ENCODE results near the gene ADM2. TPM values are rescaled to one million over a fixed set of nuclear protein-coding genes. Genes with fewer than 3 reads are reported as not detected.

The ADM2 gene
- total and polyA plus RNA-seq, 2 of the 13 experiments (the other 11 are each of a cell fraction or from before 2014, with no cell fraction given), result 1.2 to 3.0 TPM

DNA sequence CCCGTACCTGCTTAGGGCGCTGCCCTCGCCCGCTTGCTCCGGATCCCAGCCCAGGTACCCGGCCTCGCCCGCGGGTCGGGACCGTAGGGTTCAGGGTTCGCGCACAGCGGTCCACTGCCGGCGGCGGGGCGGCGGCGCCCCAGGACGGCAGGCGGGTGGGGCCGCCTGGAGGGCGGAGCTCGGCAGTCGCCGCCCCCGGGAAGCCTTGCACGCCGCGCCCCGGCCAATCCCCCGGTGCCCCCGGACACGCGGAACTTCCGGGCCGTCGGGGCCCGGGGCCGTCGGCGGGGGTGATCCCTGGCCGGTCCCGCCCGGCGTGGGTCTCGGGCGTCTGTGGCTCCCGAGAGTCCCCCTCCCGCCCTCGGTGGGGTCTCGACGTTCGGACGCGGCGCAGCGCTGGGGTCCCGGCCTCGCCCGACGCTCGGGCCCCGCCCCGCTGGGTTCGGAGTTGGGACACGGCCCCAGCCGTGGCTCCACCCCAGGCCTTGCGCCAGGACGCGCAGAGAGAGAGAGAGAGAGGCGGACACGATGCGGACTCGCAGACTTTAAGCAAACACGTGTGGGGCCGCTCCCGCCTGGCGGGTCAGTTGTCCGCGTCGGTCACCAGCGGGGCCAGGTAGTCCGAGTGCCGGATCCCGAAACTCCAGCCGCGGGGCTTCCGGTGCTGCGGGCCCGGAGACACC, 48.7 kb downstream of the ADM2 start, which contains the start of gene TYMP (continued):
- TF ChIP-seq KLF13 (CRISPR knock-in tag; IDR thresholded peaks at IDR 0.05) (no peak), TMF1 (CRISPR knock-in tag; IDR thresholded peaks at IDR 0.05; ENCODE audit: low read depth) (no peak; the same call in 1 of the 2 replicates), ARID2 (CRISPR knock-in tag; IDR thresholded peaks at IDR 0.05; ENCODE audit: borderline replicate concordance) (no peak), MXD4 (CRISPR knock-in tag; IDR thresholded peaks at IDR 0.05) (0 out of 2 replicates have a peak, but pooled peaks have one; percentile 36), ZNF335 (CRISPR knock-in tag; IDR thresholded peaks at IDR 0.05) (no peak), TCF7L2 (IDR thresholded peaks at IDR 0.05; ENCODE audit: low read depth, low read length) (no peak), PHF20 (CRISPR knock-in tag; IDR thresholded peaks at IDR 0.05) (peak; percentile 65; the same call in 1 of the 2 replicates), SMAD1 (CRISPR knock-in tag; IDR thresholded peaks at IDR 0.05; ENCODE audit: borderline replicate concordance, low read depth) (no peak; the same call in 1 of the 2 replicates), HNF4A (CRISPR knock-in tag; IDR thresholded peaks at IDR 0.05) (peak; percentile 12; the same call in 1 of the 2 replicates), ZNF12 (CRISPR knock-in tag; IDR thresholded peaks at IDR 0.05) (peak; percentile 40; the same call in 1 of the 2 replicates), RELA (CRISPR knock-in tag; IDR thresholded peaks at IDR 0.05) (no peak)
- TF ChIP-seq, protein P1, sequence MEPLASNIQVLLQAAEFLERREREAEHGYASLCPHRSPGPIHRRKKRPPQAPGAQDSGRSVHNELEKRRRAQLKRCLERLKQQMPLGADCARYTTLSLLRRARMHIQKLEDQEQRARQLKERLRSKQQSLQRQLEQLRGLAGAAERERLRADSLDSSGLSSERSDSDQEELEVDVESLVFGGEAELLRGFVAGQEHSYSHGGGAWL (CRISPR knock-in tag; IDR thresholded peaks at IDR 0.05), result 0 out of 2 replicates have a peak, but pooled peaks have one; percentile 22
- TF ChIP-seq, protein P2, sequence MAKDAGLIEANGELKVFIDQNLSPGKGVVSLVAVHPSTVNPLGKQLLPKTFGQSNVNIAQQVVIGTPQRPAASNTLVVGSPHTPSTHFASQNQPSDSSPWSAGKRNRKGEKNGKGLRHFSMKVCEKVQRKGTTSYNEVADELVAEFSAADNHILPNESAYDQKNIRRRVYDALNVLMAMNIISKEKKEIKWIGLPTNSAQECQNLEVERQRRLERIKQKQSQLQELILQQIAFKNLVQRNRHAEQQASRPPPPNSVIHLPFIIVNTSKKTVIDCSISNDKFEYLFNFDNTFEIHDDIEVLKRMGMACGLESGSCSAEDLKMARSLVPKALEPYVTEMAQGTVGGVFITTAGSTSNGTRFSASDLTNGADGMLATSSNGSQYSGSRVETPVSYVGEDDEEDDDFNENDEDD (CRISPR knock-in tag; IDR thresholded peaks at IDR 0.05; ENCODE audit: borderline replicate concordance), result peak; percentile 88
- TF ChIP-seq, protein P3, sequence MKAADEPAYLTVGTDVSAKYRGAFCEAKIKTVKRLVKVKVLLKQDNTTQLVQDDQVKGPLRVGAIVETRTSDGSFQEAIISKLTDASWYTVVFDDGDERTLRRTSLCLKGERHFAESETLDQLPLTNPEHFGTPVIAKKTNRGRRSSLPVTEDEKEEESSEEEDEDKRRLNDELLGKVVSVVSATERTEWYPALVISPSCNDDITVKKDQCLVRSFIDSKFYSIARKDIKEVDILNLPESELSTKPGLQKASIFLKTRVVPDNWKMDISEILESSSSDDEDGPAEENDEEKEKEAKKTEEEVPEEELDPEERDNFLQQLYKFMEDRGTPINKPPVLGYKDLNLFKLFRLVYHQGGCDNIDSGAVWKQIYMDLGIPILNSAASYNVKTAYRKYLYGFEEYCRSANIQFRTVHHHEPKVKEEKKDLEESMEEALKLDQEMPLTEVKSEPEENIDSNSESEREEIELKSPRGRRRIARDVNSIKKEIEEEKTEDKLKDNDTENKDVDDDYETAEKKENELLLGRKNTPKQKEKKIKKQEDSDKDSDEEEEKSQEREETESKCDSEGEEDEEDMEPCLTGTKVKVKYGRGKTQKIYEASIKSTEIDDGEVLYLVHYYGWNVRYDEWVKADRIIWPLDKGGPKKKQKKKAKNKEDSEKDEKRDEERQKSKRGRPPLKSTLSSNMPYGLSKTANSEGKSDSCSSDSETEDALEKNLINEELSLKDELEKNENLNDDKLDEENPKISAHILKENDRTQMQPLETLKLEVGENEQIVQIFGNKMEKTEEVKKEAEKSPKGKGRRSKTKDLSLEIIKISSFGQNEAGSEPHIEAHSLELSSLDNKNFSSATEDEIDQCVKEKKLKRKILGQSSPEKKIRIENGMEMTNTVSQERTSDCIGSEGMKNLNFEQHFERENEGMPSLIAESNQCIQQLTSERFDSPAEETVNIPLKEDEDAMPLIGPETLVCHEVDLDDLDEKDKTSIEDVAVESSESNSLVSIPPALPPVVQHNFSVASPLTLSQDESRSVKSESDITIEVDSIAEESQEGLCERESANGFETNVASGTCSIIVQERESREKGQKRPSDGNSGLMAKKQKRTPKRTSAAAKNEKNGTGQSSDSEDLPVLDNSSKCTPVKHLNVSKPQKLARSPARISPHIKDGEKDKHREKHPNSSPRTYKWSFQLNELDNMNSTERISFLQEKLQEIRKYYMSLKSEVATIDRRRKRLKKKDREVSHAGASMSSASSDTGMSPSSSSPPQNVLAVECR (CRISPR knock-in tag; IDR thresholded peaks at IDR 0.05; ENCODE audit: borderline replicate concordance), result peak; percentile 74; the same call in 1 of the 2 replicates
- TF ChIP-seq, protein P4, sequence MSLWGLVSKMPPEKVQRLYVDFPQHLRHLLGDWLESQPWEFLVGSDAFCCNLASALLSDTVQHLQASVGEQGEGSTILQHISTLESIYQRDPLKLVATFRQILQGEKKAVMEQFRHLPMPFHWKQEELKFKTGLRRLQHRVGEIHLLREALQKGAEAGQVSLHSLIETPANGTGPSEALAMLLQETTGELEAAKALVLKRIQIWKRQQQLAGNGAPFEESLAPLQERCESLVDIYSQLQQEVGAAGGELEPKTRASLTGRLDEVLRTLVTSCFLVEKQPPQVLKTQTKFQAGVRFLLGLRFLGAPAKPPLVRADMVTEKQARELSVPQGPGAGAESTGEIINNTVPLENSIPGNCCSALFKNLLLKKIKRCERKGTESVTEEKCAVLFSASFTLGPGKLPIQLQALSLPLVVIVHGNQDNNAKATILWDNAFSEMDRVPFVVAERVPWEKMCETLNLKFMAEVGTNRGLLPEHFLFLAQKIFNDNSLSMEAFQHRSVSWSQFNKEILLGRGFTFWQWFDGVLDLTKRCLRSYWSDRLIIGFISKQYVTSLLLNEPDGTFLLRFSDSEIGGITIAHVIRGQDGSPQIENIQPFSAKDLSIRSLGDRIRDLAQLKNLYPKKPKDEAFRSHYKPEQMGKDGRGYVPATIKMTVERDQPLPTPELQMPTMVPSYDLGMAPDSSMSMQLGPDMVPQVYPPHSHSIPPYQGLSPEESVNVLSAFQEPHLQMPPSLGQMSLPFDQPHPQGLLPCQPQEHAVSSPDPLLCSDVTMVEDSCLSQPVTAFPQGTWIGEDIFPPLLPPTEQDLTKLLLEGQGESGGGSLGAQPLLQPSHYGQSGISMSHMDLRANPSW (CRISPR knock-in tag; IDR thresholded peaks at IDR 0.05; ENCODE audit: borderline replicate concordance), result no peak
- TF ChIP-seq, protein P5, sequence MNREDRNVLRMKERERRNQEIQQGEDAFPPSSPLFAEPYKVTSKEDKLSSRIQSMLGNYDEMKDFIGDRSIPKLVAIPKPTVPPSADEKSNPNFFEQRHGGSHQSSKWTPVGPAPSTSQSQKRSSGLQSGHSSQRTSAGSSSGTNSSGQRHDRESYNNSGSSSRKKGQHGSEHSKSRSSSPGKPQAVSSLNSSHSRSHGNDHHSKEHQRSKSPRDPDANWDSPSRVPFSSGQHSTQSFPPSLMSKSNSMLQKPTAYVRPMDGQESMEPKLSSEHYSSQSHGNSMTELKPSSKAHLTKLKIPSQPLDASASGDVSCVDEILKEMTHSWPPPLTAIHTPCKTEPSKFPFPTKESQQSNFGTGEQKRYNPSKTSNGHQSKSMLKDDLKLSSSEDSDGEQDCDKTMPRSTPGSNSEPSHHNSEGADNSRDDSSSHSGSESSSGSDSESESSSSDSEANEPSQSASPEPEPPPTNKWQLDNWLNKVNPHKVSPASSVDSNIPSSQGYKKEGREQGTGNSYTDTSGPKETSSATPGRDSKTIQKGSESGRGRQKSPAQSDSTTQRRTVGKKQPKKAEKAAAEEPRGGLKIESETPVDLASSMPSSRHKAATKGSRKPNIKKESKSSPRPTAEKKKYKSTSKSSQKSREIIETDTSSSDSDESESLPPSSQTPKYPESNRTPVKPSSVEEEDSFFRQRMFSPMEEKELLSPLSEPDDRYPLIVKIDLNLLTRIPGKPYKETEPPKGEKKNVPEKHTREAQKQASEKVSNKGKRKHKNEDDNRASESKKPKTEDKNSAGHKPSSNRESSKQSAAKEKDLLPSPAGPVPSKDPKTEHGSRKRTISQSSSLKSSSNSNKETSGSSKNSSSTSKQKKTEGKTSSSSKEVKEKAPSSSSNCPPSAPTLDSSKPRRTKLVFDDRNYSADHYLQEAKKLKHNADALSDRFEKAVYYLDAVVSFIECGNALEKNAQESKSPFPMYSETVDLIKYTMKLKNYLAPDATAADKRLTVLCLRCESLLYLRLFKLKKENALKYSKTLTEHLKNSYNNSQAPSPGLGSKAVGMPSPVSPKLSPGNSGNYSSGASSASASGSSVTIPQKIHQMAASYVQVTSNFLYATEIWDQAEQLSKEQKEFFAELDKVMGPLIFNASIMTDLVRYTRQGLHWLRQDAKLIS (CRISPR knock-in tag; IDR thresholded peaks at IDR 0.05), result no peak; the same call in 1 of the 2 replicates

All from HepG2 (cell line).